Skeletal muscle satellite cell (primary cell): Measurements from ENCODE around the gene STIM2.
A peak's percentile ranks its signal among the peaks of the same experiment; 100 is the strongest.
"Not testable (repeated sequence)": the region's sequence is repeated elsewhere in the genome, so short reads cannot be mapped to it uniquely, and the experiment has no call there.

Experiments
- H3K27me3 ChIP-seq: 2 replicates; pipeline ENCODE4 v1.7.0; 2013; ENCODE audit warnings: low read length; ENCODE audit not compliant: control insufficient read depth, insufficient read depth
- H3K36me3 ChIP-seq: 2 replicates; pipeline ENCODE4 v1.7.0; 2013; ENCODE audit warnings: mild to moderate bottlenecking, control low read depth, low read length; ENCODE audit not compliant: insufficient read depth
- H3K4me1 ChIP-seq: 2 replicates; pipeline ENCODE4 v1.7.0; 2013; ENCODE audit warnings: low read length; ENCODE audit not compliant: control insufficient read depth, insufficient read depth
- H3K4me2 ChIP-seq: 2 replicates; pipeline ENCODE4 v1.7.0; 2013; ENCODE audit warnings: mild to moderate bottlenecking, low read length
- H3K4me3 ChIP-seq: 2 replicates; pipeline ENCODE4 v1.7.0; 2013; ENCODE audit warnings: low read length
- H3K9ac ChIP-seq: 2 replicates; pipeline ENCODE4 v1.7.0; 2013; ENCODE audit warnings: mild to moderate bottlenecking, low read depth, low read length, moderate library complexity
- H3K9me3 ChIP-seq: replicated peaks from 2 replicates; pipeline ENCODE4 v1.7.0; 2013; ENCODE audit warnings: mild to moderate bottlenecking, control low read depth, low read length

STIM2 gene

DNA sequence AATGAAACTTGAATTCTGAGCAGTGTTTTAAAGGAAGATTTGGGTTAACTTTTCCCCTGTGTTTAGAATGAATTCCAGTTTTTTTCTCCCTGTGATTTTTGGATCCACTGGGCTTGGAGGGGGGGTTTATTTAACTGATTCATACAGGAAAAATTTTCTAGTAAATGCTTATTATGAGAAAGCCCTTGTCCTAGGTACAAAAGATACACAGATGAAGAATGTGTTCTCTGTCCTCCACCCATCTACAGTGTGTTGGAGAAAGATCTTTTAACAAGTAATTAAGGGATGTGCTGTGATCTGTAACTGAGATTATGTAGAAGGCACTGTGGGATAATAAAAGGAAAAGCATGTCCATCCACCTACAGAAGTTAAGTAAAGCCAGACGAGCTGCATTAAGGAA, 103.9 kb downstream of the STIM2 start:
- H3K9me3 ChIP-seq, result no peaks in the 10 kb centered on the region
- H3K9ac ChIP-seq, result no peak overlapping the region
- no peaks in the 10 kb centered on the region for H3K36me3 ChIP-seq
- H3K4me1 ChIP-seq, result peaks cover 13% of the 10 kb centered on the region
- no peak overlapping the region for H3K4me3 ChIP-seq
- H3K4me2 ChIP-seq, result peak overlapping the region; percentile 43
- no peaks in the 10 kb centered on the region for H3K27me3 ChIP-seq

DNA sequence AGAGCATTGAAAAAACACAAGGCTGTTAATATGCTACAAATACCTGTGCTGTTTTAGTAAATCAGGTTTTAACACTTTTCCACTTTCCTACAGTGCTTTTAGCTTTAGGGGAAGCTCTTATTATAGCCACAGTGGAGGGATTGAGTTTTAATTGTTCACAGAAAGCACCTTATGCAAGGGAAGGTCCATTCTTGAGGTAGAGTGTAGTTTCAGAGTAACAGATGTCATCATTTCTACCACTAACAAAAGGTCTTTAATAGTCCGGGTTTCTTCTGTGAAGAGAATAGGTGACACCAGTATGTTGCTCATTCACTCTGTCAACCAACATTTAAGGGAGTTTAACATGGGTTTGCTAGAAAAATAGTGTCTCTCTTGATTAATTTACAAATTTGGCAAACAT, 104.4 kb downstream of the STIM2 start:
- peak overlapping the region; percentile 43 for H3K4me2 ChIP-seq
- H3K9ac ChIP-seq, result no peak overlapping the region
- no peaks in the 10 kb centered on the region for H3K36me3 ChIP-seq
- peaks cover 13% of the 10 kb centered on the region for H3K4me1 ChIP-seq
- H3K27me3 ChIP-seq, result no peaks in the 10 kb centered on the region
- H3K4me3 ChIP-seq, result no peak overlapping the region
- H3K9me3 ChIP-seq, result no peaks in the 10 kb centered on the region

DNA sequence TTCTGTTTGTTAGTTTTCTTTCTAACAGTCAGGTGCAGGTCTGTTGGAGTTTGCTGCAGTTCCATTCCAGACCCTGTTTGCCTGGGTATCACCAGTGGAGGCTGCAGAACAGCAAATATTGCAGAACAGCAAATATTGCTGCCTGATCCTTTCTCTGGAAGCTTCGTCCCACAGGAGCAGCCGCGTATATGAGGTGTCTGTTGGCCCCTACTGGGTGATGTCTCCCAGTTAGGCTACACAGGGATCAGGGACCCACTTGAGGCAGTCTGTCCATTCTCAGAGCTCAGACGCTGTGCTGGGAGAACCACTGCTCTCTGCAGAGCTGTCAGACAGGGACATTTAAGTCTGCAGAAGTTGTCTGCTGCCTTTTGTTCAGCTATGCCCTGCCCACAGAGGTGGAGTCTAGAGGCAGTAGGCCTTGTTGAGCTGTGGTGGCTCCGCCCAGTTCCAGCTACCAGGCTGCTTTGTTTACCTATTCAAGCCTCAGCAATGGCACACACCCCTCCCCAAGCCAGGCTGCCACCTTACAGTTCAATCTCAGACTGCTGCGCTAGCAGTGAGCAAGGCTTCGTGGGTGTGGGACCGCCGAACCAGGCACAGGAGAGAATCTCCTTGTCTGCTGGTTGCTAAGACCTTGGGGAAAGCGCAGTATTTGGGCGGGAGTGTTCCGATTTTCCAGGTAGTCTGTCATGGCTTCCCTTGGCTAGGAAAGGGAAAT, 115.0 kb downstream of the STIM2 start:
- not testable (repeated sequence) for H3K36me3 ChIP-seq, H3K4me1 ChIP-seq, H3K9ac ChIP-seq, H3K4me2 ChIP-seq, H3K9me3 ChIP-seq, H3K4me3 ChIP-seq, H3K27me3 ChIP-seq

DNA sequence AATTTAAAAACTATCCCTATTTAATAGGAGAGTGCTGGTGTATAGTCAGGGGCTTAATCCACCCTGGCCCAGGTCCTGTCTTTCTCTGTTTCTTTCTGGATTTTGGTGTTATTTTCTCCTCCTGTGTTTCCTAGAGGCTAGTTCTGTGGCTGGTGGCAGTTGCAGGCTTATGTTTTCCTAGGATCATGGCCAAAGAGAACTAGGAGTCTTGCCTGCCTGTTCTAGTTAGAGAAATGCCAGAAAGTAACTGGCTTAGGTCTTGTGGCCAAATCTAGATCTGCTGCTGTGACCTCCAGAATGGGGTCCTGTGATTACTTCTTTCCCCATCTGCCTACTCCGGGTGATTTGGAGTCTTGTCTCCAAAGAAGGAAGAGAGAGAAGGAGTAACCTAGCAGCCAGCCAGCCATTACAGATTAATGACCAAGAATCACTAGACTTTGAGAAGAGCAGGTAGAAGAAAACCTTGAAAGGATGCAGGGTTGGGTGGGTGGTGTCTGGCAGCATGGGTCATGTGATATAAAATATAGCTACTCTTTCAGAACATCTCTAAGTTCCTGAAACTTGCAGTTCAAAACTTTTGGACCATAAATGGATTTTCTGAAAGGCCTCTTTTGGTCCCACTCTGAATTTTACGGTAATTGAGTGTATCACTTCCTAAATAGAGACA, 117.9 kb downstream of the STIM2 start:
- H3K9ac ChIP-seq, result no peak overlapping the region

DNA sequence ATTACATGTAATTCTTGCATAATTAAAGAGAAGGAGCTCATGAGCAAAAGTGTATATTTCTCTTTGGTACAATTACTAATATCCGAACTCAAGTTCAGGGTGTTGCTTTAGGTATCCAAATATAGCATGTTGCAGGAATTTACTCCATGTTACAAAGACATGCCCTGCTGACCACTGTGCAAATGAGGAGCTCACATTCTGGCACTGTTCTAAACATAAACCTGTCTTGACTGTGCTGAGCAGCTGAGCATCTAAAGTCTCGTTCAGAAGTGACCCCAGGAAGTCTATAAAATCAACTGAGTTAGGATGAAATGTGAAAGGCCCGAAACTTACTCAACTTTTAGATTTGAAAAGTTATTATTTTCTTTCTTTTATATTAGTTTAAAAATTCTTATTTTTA, 124.3 kb downstream of the STIM2 start:
- Histone ChIP-seq H3K4me2 (no peak overlapping the region), H3K9ac (no peak overlapping the region), H3K4me1 (peaks cover 14% of the 10 kb centered on the region), H3K27me3 (no peaks in the 10 kb centered on the region), H3K9me3 (no peaks in the 10 kb centered on the region), H3K36me3 (no peaks in the 10 kb centered on the region), H3K4me3 (no peak overlapping the region)

More for the DNA sequence above, 117.9 kb downstream of the STIM2 start:
- H3K4me1 ChIP-seq, result peaks cover under 1% of the 10 kb centered on the region
- no peaks in the 10 kb centered on the region for H3K9me3 ChIP-seq
- no peaks in the 10 kb centered on the region for H3K27me3 ChIP-seq
- H3K4me2 ChIP-seq, result no peak overlapping the region
- no peaks in the 10 kb centered on the region for H3K36me3 ChIP-seq
- H3K4me3 ChIP-seq, result no peak overlapping the region

DNA sequence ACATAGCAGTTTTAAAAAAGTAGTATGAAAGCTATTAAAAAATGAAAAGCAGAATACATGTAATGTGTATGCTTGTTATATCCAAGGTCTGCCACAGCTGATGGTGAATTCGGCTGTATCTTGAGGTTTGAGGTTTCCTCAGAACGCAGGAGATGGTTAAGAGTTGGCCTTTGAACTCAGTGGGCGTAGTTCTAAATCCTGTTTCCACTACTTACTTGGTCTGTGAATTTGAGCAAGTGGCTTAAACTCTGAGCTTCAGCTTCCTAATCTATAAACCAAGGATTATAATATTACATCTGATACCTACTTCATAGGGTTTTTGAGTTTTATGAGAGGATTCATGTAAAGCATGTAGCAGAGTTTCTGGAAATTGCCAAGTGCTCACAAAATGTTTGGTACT, 125.2 kb downstream of the STIM2 start:
- no peaks in the 10 kb centered on the region for H3K36me3 ChIP-seq
- no peak overlapping the region for H3K9ac ChIP-seq
- H3K4me3 ChIP-seq, result no peak overlapping the region

DNA sequence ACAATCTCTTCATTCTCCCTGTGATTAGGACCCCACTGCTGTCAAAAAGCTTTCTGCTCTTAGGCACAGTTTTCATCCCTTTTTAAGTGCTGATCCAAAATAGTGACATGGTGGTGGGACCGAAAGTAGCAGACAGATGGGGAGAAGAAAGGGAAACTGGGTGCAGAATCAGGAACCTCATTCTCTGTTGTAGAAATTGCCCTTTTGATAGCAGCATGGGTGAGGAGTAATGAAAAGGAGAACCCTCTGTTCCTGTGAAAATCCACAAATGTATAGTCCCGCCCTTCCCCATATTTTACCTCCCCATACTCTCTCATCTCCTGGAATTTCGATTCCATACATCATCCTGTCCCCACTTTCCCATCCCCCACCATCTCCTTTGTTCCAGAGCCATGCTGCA, 126.5 kb downstream of the STIM2 start:
- peaks cover 14% of the 10 kb centered on the region for H3K4me1 ChIP-seq
- no peak overlapping the region for H3K4me3 ChIP-seq
- no peak overlapping the region for H3K9ac ChIP-seq
- H3K9me3 ChIP-seq, result no peaks in the 10 kb centered on the region
- no peak overlapping the region for H3K4me2 ChIP-seq
- H3K27me3 ChIP-seq, result no peaks in the 10 kb centered on the region
- no peaks in the 10 kb centered on the region for H3K36me3 ChIP-seq

More for the DNA sequence above, 125.2 kb downstream of the STIM2 start:
- no peaks in the 10 kb centered on the region for H3K9me3 ChIP-seq
- no peak overlapping the region for H3K4me2 ChIP-seq
- H3K4me1 ChIP-seq, result peaks cover 14% of the 10 kb centered on the region
- H3K27me3 ChIP-seq, result no peaks in the 10 kb centered on the region

DNA sequence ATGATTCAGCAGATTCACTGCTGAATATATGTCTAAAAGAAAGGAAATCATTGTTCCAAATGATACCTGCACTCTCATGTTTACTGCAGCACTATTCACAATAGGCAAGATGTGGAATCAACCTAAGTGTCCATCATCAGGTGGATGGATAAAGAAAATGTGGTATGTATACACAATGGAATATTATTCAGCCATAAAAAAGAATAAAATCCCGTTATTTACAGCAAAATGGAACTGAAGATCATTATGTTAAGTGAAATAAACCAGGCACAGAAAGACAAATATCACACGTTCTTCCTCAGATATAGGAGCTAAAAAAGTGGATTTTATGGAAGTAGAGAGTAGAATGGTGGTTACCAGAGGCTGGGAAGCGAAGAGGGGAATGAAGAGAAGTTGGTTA, 130.4 kb downstream of the STIM2 start:
- H3K4me3 ChIP-seq, result no peak overlapping the region
- no peak overlapping the region for H3K9ac ChIP-seq
- H3K4me2 ChIP-seq, result no peak overlapping the region
- peaks cover 15% of the 10 kb centered on the region for H3K4me1 ChIP-seq
- no peaks in the 10 kb centered on the region for H3K9me3 ChIP-seq
- no peaks in the 10 kb centered on the region for H3K36me3 ChIP-seq
- H3K27me3 ChIP-seq, result no peaks in the 10 kb centered on the region

DNA sequence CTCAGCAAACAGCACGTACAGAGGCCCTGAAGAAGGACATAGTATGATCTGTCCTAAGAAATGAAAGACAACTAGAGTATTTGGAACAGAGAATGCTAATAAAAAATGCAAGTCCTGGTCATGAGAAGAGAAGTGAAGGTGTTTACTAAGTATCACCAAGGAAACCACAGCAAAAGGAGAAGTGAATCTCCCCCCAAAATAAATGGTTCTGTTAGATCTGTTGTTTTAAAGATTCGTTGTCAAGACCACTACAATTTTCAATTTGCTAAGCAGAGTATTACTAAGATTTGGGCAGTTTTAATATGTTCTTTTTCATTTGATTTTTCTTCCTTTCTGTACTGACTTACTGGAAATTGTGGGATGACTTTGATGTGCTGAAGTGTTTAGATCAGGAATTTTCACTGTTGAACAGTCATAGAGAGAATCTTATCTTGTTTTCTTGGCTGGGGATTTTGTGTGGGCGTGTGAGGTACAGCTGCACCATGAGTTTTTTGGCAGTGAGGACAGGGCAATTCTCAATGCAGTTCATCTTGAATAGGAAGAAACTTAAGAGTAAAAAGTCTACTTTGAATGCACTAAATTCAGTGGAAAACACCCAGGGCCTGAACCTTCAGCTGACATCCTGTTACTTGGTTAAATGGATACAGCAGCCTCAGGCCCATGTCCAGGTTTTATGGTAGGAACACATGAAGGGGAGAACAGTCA, 132.2 kb downstream of the STIM2 start:
- Histone ChIP-seq H3K4me2 (peak overlapping the region; percentile 35), H3K9me3 (no peaks in the 10 kb centered on the region), H3K4me1 (peaks cover 14% of the 10 kb centered on the region), H3K36me3 (peaks cover 4% of the 10 kb centered on the region), H3K9ac (no peak overlapping the region), H3K27me3 (no peaks in the 10 kb centered on the region), H3K4me3 (no peak overlapping the region)

DNA sequence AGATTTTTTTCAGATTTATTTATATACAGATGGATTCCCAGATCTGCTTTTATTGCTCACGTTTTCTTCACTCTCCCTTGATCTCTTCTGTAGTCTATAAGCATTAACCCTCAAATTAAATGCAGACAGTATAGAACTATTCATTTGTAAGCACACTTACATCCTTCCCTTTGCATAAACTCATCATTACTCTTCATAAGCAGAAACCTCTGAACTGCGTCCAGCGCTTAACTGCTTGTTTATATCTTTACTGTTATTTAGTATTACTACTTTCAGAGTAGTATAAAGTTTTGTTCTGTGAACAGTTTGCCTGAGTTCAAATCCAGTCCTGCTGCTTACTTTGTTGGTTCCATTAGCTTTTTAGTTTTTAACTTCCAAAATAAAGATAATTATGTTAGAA, 132.9 kb downstream of the STIM2 start:
- peaks cover 4% of the 10 kb centered on the region for H3K36me3 ChIP-seq
- H3K4me1 ChIP-seq, result peaks cover 14% of the 10 kb centered on the region
- no peaks in the 10 kb centered on the region for H3K9me3 ChIP-seq
- H3K27me3 ChIP-seq, result no peaks in the 10 kb centered on the region
- H3K4me2 ChIP-seq, result no peak overlapping the region
- no peak overlapping the region for H3K9ac ChIP-seq
- no peak overlapping the region for H3K4me3 ChIP-seq

DNA sequence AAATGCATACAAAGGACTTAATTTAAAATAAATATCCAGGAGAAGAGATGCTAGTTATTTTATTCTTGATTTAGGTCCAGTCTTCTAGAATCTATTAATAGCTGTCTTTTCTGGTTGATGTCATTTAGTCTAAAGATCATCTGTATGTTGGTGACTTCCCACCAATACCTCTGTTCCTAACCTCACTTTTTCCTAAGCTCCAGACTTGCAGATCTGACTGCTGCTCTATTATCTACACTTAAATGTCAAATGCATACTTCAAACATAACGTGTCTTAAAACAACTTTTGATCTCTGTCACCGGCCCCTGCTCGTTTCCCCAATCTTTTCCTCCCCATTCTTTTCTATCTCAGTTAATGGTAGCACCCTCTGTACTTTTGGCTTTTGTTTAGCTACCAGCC, 133.3 kb downstream of the STIM2 start:
- H3K27me3 ChIP-seq, result no peaks in the 10 kb centered on the region
- peaks cover 14% of the 10 kb centered on the region for H3K4me1 ChIP-seq
- no peak overlapping the region for H3K4me3 ChIP-seq
- peaks cover 4% of the 10 kb centered on the region for H3K36me3 ChIP-seq
- no peaks in the 10 kb centered on the region for H3K9me3 ChIP-seq
- H3K9ac ChIP-seq, result no peak overlapping the region
- no peak overlapping the region for H3K4me2 ChIP-seq
